CD4-positive, alpha-beta T cell (primary cell): Measurements from ENCODE around the gene POM121C. TPM values are rescaled to one million over a fixed set of nuclear protein-coding genes. Genes with fewer than 3 reads are reported as not detected.
A peak's percentile ranks its signal among the peaks of the same experiment; 100 is the strongest.
"Not testable (repeated sequence)": the region's sequence is repeated elsewhere in the genome, so short reads cannot be mapped to it uniquely, and the experiment has no call there.

Source experiments
- ATAC-seq: fragments of 200-7000 bp; cut with Tn5 transposase; one replicate; pipeline ENCODE4 v1.10.0; 2022; ENCODE audit warnings: mild to moderate bottlenecking; ENCODE audit not compliant: poor library complexity
- CTCF ChIA-PET: fragments of 350-600 bp; sonication (Branson Sonifier 250); formaldehyde crosslinking; loops from one replicate; lab custom pipeline; 2021; ENCODE audit warnings: antibody characterized with exemption, inconsistent platforms; lab: Charles Lee
- POLR2A ChIA-PET: fragments of 350-600 bp; sonication (Branson Sonifier 250); formaldehyde crosslinking; loops from one replicate; lab custom pipeline; 2021; ENCODE audit warnings: antibody characterized with exemption, inconsistent platforms; lab: Charles Lee
- DNase-seq, 14 experiments: peaks; one replicate each; pipeline ENCODE4 v3.0.0-alpha.2; 2013 to 2020; ENCODE audit warnings: mixed read lengths in 2 of 14
- H3K27ac ChIP-seq, 2 donors: one replicate each; pipeline versions ENCODE4 v1.5.1 to v1.7.0; 2013; ENCODE audit warnings: low read length in 2 of 2, low read depth in 1 of 2, mild to moderate bottlenecking in 1 of 2
- H3K27me3 ChIP-seq, 2 experiments: 1 replicate in 1 of 2; 2 replicates in 1 of 2; pipeline versions ENCODE4 v1.6.1 to v1.7.0; 2013; ENCODE audit warnings: low read length in 2 of 2, control low read depth in 1 of 2, mild to moderate bottlenecking in 1 of 2, moderate library complexity in 1 of 2; ENCODE audit not compliant: insufficient read depth in 2 of 2, control insufficient read depth in 1 of 2
- H3K36me3 ChIP-seq: one replicate; pipeline ENCODE4 v1.6.1; 2013; ENCODE audit warnings: low read length, control low read depth; ENCODE audit not compliant: insufficient read depth
- H3K4me1 ChIP-seq: one replicate; pipeline ENCODE4 v1.6.1; 2013; ENCODE audit warnings: low read length, control low read depth; ENCODE audit not compliant: insufficient read depth
- H3K4me3 ChIP-seq: one replicate; pipeline ENCODE4 v1.5.1; 2013; ENCODE audit warnings: mild to moderate bottlenecking, low read length, moderate library complexity
- H3K9me3 ChIP-seq, 2 experiments: 1 replicate in 1 of 2; 2 replicates in 1 of 2; pipeline versions ENCODE4 v1.6.1 to v1.7.0; 2013; ENCODE audit warnings: low read length in 2 of 2, mild to moderate bottlenecking in 2 of 2, control low read depth in 1 of 2, moderate library complexity in 1 of 2; ENCODE audit not compliant: control insufficient read depth in 1 of 2, insufficient read depth in 1 of 2
- H3K27ac Mint-ChIP-seq: one replicate; pipeline ENCODE4 v1.8.0; 2020; ENCODE audit warnings: mixed read lengths
- H3K27me3 Mint-ChIP-seq: one replicate; pipeline ENCODE4 v1.8.0; 2021; ENCODE audit warnings: mixed read lengths
- H3K36me3 Mint-ChIP-seq: one replicate; pipeline ENCODE4 v1.8.0; 2021; ENCODE audit warnings: low read depth, mixed read lengths
- H3K4me1 Mint-ChIP-seq: one replicate; pipeline ENCODE4 v1.8.0; 2021; ENCODE audit warnings: low read depth, mixed read lengths
- H3K4me3 Mint-ChIP-seq: one replicate; pipeline ENCODE4 v1.8.0; 2020; ENCODE audit warnings: mild to moderate bottlenecking, mixed read lengths
- H3K9me3 Mint-ChIP-seq: one replicate; pipeline ENCODE4 v1.8.0; 2020; ENCODE audit warnings: mixed read lengths
- intact Hi-C, 2 experiments: fragments of 100-400 bp; cut with DNase I in 1 of 2; cut with micrococcal nuclease in 1 of 2; formaldehyde crosslinking; loops; one replicate each; pipeline versions ENCODE4 v1.15.1 to v1.9.0; 2023 to 2025; cut with DNase I, micrococcal nuclease
- total RNA-seq, 174 experiments: library from RNA in 2 of 174; stranded (reverse) in 2 of 174; gene quantifications; one replicate each; pipeline ENCODE4 v1.2.3 and lab custom pipeline; 2021 to 2026

POM121C gene
- total RNA-seq, 2 experiments from 2014 or later = 97.6 to 99.5 TPM

DNA sequence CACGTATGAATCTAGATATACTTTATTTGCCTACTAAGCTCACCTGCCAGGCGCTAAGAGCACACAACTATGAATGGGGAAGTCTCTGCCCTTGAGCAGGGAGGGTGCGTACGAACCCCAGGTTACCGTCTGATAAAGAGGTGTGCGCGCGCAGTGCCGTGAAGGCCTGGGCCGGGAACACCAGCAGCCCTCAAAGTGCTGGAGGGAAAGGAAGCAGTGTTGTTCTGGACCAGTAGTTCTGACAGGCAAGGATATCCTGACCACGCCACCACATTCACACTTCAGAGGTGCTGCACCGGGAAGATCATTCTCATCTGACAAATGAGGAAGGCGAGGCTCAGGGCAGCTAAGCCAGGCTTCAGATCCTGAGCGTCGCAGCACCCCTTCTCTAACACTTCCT is 62.6 kb downstream of the POM121C start:
- ATAC-seq, H3K27me3 Mint-ChIP-seq, H3K9me3 ChIP-seq, POLR2A ChIA-PET, H3K4me3 Mint-ChIP-seq, intact Hi-C loops, H3K4me1 ChIP-seq, H3K9me3 Mint-ChIP-seq, H3K27ac ChIP-seq, H3K27me3 ChIP-seq, DNase-seq, H3K4me3 ChIP-seq, CTCF ChIA-PET, H3K27ac Mint-ChIP-seq: not testable (repeated sequence)
- Mint-ChIP-seq H3K36me3 (peaks cover 42% of the 10 kb centered on the region), H3K4me1 (peaks cover 17% of the 10 kb centered on the region)
- H3K36me3 ChIP-seq = peaks cover 30% of the 10 kb centered on the region

DNA sequence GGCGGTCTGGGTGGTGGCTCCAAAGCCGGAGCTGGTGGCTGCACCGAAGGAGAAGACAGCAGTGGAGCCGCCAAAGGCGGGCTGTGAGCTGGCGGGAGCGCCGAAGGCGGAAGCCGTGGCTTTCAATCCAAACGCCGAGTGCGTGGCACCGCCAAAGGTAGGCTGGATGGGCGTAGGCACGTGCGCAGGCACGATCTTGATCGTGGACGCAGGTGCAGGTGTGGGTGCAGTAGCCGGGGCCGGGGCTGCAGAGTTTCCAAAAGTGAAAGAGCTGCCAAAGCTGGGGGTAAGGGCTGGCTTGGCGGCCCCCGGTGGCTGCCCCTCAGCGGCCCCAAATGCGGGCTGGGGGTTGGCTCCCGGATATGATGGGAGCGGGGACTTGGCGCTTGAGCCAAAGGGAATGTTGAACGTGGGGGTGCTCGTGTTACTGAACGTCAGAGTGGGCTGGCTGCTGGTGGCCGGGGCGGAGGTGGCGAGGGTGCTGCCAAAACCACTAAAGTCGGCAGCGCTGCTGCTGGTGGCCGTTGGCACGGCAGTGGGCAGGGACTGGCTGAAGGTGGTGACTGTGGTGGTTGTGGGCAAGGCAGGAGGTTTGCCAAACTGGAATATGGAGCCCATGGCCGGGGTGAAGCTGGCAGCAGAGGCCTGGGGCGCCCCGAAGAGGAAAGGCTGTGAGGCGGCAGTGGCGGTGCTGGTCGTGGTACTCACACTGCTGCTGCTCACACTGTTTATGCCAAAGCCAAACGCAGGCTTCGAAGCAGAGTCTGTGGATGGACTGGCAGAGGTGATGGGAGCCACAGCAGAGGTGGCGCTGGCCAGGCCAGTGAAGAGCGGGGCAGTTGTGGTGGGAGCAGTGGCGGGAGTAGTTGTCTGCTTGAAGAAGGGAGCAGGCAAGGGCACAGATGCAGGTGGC is 64.0 kb downstream of the POM121C start:
- H3K36me3 ChIP-seq = peaks cover 31% of the 10 kb centered on the region
- H3K4me3 ChIP-seq, H3K27ac Mint-ChIP-seq, H3K9me3 Mint-ChIP-seq, H3K27ac ChIP-seq, H3K4me3 Mint-ChIP-seq, H3K9me3 ChIP-seq, CTCF ChIA-PET, ATAC-seq, H3K27me3 Mint-ChIP-seq, H3K4me1 ChIP-seq, H3K4me1 Mint-ChIP-seq, POLR2A ChIA-PET, H3K27me3 ChIP-seq, intact Hi-C loops: not testable (repeated sequence)
- H3K36me3 Mint-ChIP-seq = peaks cover 36% of the 10 kb centered on the region
- peak in 1 of 14 experiments; percentile 15 for DNase-seq

DNA sequence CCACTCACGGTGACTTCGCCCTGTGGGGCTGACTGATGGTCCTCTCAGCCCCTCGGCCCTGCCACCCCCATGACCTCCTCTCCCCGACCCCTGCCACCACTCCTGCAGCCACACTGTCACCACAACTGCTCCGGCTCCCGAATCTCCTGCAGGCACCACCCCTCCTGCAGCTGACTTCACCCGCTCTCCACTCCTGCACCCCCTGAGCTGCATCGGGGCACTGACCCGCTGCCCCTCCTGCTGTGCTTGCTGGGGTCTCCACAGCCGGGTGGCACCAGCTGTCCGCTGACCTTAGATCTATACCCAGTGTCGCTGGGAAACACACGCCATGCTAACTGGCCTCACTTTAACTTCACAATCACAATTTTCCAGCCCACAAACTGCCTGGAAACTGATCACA is 65.9 kb downstream of the POM121C start:
- H3K4me3 ChIP-seq, H3K27ac ChIP-seq, CTCF ChIA-PET, ATAC-seq, H3K27me3 Mint-ChIP-seq, H3K27me3 ChIP-seq, H3K9me3 Mint-ChIP-seq, DNase-seq, H3K4me1 Mint-ChIP-seq, intact Hi-C loops, H3K4me3 Mint-ChIP-seq, H3K9me3 ChIP-seq, H3K4me1 ChIP-seq, POLR2A ChIA-PET: not testable (repeated sequence)
- H3K27ac Mint-ChIP-seq = peak overlapping the region; percentile 63
- H3K36me3 Mint-ChIP-seq = peaks cover 36% of the 10 kb centered on the region
- peaks cover 34% of the 10 kb centered on the region for H3K36me3 ChIP-seq

GRCh38 chr7:75419693-75420092 is 66.4 kb downstream of the POM121C start:
- peaks cover 36% of the 10 kb centered on the region for H3K36me3 Mint-ChIP-seq
- H3K4me1 ChIP-seq, intact Hi-C loops, H3K9me3 ChIP-seq, DNase-seq, H3K4me3 ChIP-seq, CTCF ChIA-PET, H3K27me3 Mint-ChIP-seq, H3K4me3 Mint-ChIP-seq, H3K4me1 Mint-ChIP-seq, H3K27me3 ChIP-seq, H3K9me3 Mint-ChIP-seq, H3K27ac ChIP-seq, POLR2A ChIA-PET, ATAC-seq, H3K27ac Mint-ChIP-seq: not testable (repeated sequence)
- H3K36me3 ChIP-seq = peaks cover 34% of the 10 kb centered on the region

- intact Hi-C loops, H3K27ac ChIP-seq, H3K4me3 ChIP-seq, H3K9me3 Mint-ChIP-seq, ATAC-seq, H3K4me3 Mint-ChIP-seq, H3K4me1 Mint-ChIP-seq, H3K27ac Mint-ChIP-seq, CTCF ChIA-PET, H3K27me3 Mint-ChIP-seq, H3K27me3 ChIP-seq, H3K4me1 ChIP-seq, POLR2A ChIA-PET, H3K9me3 ChIP-seq: not testable (repeated sequence)
- H3K36me3 ChIP-seq = peaks cover 30% of the 10 kb centered on the region
- DNase-seq = peak in 1 of 14 experiments; percentile 10
- peaks cover 31% of the 10 kb centered on the region for H3K36me3 Mint-ChIP-seq
Measured at GRCh38 chr7:75419210-75419609, 66.9 kb downstream of the POM121C start.

DNA sequence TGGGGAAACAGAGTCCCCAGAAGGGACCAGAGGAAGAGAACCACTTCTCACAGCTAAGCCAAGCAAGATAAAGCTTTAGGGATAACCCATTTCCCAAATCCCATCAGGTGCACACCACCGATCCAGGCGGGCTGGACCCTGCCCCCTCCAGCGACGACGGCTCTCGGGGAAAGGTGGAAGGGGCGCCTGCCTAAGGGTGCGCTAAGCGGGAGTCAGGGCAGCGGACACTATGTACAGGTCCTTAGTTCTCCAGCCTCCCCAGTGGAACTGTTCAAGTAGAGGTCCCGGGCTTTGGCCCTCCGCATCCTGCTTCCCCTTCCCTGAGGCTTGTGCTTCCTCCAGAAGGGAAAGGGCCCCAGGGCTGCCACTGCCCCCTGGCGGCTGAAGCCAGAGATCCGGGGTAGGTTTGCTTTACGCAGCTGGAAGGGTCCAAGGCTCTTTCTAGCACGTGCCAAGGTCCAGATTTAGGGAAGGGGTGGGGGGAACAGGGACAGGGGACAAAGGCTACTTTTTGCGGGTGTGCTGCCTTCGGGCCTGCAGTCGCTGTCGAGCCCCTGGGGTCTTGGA is 67.7 kb downstream of the POM121C start:
- H3K4me1 ChIP-seq, H3K27ac Mint-ChIP-seq, CTCF ChIA-PET, H3K27me3 Mint-ChIP-seq, DNase-seq, H3K27me3 ChIP-seq, H3K4me3 ChIP-seq, H3K4me3 Mint-ChIP-seq, ATAC-seq, intact Hi-C loops, H3K4me1 Mint-ChIP-seq, H3K9me3 Mint-ChIP-seq, H3K9me3 ChIP-seq, POLR2A ChIA-PET, H3K27ac ChIP-seq: not testable (repeated sequence)
- H3K36me3 ChIP-seq = peaks cover 22% of the 10 kb centered on the region
- H3K36me3 Mint-ChIP-seq = peaks cover 23% of the 10 kb centered on the region

DNA sequence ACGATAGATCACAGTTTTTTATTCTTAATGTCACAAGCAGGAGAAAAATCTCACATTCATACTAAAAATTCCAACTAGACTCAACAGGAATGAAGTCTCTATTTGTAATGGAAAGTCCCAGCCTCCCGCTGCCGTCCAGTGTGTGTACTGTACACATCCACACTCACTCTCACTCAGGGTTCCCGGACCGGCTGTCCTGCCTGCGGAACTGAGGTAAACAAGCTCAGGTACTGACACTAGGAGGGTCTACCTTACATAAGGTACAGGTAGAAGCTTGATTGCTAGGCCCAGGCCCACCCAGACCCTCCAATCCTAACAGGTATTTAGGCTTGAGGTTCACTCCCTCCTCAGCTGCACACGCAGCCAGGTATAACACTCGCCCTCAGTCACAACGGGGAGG is 69.3 kb downstream of the POM121C start:
- H3K27me3 ChIP-seq, H3K4me1 ChIP-seq, ATAC-seq, H3K9me3 Mint-ChIP-seq, H3K27ac Mint-ChIP-seq, H3K27ac ChIP-seq, H3K27me3 Mint-ChIP-seq, POLR2A ChIA-PET, H3K4me1 Mint-ChIP-seq, H3K4me3 ChIP-seq, DNase-seq, H3K9me3 ChIP-seq, H3K4me3 Mint-ChIP-seq, intact Hi-C loops, CTCF ChIA-PET: not testable (repeated sequence)
- H3K36me3 ChIP-seq = peaks cover 21% of the 10 kb centered on the region
- H3K36me3 Mint-ChIP-seq = peaks cover 22% of the 10 kb centered on the region
